ENCODE data around the gene ASF1B. TPM values are rescaled to one million over a fixed set of nuclear protein-coding genes. Genes with fewer than 3 reads are reported as not detected.
A peak's percentile ranks its signal among the peaks of the same experiment; 100 is the strongest.

Gene ASF1B
- total RNA-seq, 1 experiment from 2014 or later, result 78.1 TPM

DNA sequence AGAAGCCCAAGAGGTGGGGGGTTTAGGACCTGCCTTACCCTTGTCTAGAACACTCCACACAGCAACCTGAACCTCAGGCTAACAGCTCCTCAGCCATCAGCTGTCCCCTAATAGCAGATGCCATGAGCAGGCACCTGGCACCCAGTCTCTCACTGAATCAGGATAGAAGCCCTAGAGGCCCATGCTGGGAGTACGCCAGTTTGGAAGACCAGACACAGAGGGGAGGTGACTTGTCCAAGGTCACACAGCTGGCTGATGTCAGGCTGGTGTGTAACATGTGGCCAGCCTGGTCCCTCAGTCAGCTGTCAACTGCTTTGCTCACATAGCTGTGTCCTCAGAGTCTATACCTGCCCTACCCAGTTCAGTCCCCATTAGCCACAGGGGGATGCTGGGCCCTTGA lies 33.1 kb downstream of the ASF1B start:
- DNase-seq (ENCODE audit: low read depth, low spot score), result no peak
- Histone ChIP-seq H3K9me2 (ENCODE audit: insufficient read depth) (no peaks in the 10 kb centered on the region), H3K27me3 (ENCODE audit: insufficient read depth, low read length) (no peaks in the 10 kb centered on the region), H3K36me3 (ENCODE audit: control insufficient read depth in 1 of 2, insufficient read depth in 2 of 2, low read length in 2 of 2) (peaks cover 8 to 13% of the 10 kb centered on the region in 2 experiments), H3K9ac (ENCODE audit: low read length) (no peak overlapping the region), H3K4me3 (replicated peaks in 1 of 2; ENCODE audit: low read depth in 1 of 2, low read length in 2 of 2) (no peak overlapping the region), H4K20me1 (ENCODE audit: insufficient read depth) (no peaks in the 10 kb centered on the region), H2AFZ (ENCODE audit: low read depth, low read length, poor library complexity, severe bottlenecking) (no peak overlapping the region), H3K27ac (ENCODE audit: low read depth, low read length) (no peak overlapping the region), H3K9me3 (ENCODE audit: control insufficient read depth in 1 of 2, insufficient read depth in 1 of 2, low read depth in 1 of 2, low read length in 2 of 2) (no peaks in the 10 kb centered on the region), H3K4me2 (ENCODE audit: low read length) (no peak overlapping the region), H3K79me2 (ENCODE audit: insufficient read depth, low read length) (no peaks in the 10 kb centered on the region), H3K4me1 (ENCODE audit: control insufficient read depth in 1 of 2, insufficient read depth in 2 of 2, low read length in 2 of 2) (0 out of 4 replicates have a peak, but pooled peaks cover 0 to 4% of the 10 kb centered on the region in 2 experiments)
- RAD21 ChIA-PET (ENCODE audit: low non-redundant PET in 1 of 2, low total read pairs in 2 of 2, uncharacterized antibody in 2 of 2, unreplicated experiment in 2 of 2), result no interaction called here
- intact Hi-C loops (cut with micrococcal nuclease), result no loop called here
- no TSS peak for BruUV-seq (replicated peaks)
- TF ChIP-seq JUND (IDR thresholded peaks at IDR 0.05), result no peak
- TF ChIP-seq CEBPB (IDR thresholded peaks at IDR 0.05; ENCODE audit: low read depth), result no peak
- no peak for TF ChIP-seq ZFX (IDR thresholded peaks at IDR 0.05)
- TF ChIP-seq ELF1 (IDR thresholded peaks at IDR 0.05; ENCODE audit: borderline replicate concordance, low read depth), result no peak
- TF ChIP-seq ZNF274 (IDR thresholded peaks at IDR 0.05; ENCODE audit: low read depth, low read length), result no peak
- no peak for TF ChIP-seq SIN3A (IDR thresholded peaks at IDR 0.05; ENCODE audit: low read depth)
- no peak for TF ChIP-seq FOSL1 (IDR thresholded peaks at IDR 0.05; ENCODE audit: low read depth)
- no peak for TF ChIP-seq TCF7L2 (IDR thresholded peaks at IDR 0.05; ENCODE audit: borderline replicate concordance, extremely low read depth, insufficient read depth, insufficient read length)
- TF ChIP-seq, protein P1, sequence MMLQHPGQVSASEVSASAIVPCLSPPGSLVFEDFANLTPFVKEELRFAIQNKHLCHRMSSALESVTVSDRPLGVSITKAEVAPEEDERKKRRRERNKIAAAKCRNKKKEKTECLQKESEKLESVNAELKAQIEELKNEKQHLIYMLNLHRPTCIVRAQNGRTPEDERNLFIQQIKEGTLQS (IDR thresholded peaks at IDR 0.05), result no peak
- peak; percentile 61; the same call in 1 of the 2 replicates for ATAC-seq
- POLR2A ChIA-PET, result no interaction called here
- CTCF ChIA-PET, result no interaction called here

DNA sequence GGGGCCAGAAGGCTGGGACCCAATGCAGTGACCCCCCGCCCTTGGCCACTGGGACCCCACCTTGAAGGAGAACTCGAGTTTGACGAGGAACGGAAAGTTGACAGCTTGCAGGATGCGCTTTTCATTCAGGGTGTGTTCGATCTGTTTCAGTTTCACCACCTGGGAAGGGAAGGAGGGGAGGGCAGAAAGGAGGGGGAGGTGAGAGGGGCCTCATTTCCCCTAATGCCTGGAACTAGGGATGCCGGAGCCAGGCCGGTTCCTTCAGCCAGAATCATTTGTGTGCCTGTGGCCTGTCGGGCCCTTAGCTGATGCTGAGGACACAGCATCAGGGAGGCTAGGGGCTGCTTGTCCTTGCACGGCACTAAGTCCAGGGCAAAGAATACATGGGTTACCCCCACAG lies 33.6 kb downstream of the ASF1B start:
- TF ChIP-seq, protein P2, sequence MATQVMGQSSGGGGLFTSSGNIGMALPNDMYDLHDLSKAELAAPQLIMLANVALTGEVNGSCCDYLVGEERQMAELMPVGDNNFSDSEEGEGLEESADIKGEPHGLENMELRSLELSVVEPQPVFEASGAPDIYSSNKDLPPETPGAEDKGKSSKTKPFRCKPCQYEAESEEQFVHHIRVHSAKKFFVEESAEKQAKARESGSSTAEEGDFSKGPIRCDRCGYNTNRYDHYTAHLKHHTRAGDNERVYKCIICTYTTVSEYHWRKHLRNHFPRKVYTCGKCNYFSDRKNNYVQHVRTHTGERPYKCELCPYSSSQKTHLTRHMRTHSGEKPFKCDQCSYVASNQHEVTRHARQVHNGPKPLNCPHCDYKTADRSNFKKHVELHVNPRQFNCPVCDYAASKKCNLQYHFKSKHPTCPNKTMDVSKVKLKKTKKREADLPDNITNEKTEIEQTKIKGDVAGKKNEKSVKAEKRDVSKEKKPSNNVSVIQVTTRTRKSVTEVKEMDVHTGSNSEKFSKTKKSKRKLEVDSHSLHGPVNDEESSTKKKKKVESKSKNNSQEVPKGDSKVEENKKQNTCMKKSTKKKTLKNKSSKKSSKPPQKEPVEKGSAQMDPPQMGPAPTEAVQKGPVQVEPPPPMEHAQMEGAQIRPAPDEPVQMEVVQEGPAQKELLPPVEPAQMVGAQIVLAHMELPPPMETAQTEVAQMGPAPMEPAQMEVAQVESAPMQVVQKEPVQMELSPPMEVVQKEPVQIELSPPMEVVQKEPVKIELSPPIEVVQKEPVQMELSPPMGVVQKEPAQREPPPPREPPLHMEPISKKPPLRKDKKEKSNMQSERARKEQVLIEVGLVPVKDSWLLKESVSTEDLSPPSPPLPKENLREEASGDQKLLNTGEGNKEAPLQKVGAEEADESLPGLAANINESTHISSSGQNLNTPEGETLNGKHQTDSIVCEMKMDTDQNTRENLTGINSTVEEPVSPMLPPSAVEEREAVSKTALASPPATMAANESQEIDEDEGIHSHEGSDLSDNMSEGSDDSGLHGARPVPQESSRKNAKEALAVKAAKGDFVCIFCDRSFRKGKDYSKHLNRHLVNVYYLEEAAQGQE (IDR thresholded peaks at IDR 0.05; ENCODE audit: low read depth), result no peak
- no peak for TF ChIP-seq JUND (IDR thresholded peaks at IDR 0.05)
- no peak for TF ChIP-seq YY1 (IDR thresholded peaks at IDR 0.05; ENCODE audit: extremely low read depth, insufficient replicate concordance, low read depth, low read length)
- TF ChIP-seq SRF (IDR thresholded peaks at IDR 0.05; ENCODE audit: low read depth), result no peak
- TF ChIP-seq, protein P3, sequence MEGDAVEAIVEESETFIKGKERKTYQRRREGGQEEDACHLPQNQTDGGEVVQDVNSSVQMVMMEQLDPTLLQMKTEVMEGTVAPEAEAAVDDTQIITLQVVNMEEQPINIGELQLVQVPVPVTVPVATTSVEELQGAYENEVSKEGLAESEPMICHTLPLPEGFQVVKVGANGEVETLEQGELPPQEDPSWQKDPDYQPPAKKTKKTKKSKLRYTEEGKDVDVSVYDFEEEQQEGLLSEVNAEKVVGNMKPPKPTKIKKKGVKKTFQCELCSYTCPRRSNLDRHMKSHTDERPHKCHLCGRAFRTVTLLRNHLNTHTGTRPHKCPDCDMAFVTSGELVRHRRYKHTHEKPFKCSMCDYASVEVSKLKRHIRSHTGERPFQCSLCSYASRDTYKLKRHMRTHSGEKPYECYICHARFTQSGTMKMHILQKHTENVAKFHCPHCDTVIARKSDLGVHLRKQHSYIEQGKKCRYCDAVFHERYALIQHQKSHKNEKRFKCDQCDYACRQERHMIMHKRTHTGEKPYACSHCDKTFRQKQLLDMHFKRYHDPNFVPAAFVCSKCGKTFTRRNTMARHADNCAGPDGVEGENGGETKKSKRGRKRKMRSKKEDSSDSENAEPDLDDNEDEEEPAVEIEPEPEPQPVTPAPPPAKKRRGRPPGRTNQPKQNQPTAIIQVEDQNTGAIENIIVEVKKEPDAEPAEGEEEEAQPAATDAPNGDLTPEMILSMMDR (IDR thresholded peaks at IDR 0.05 in 2 of 3, conservative IDR thresholded peaks at IDR 0.05 in 1 of 3; ENCODE audit: borderline replicate concordance in 1 of 3, insufficient read depth in 1 of 3, low read depth in 2 of 3, low read length in 2 of 3), result no peak
- no peak for TF ChIP-seq ZFX (IDR thresholded peaks at IDR 0.05)
- no peak for TF ChIP-seq POLR2AphosphoS5 (IDR thresholded peaks at IDR 0.05; ENCODE audit: low read depth, low read length)
- TF ChIP-seq RAD21 (IDR thresholded peaks at IDR 0.05; ENCODE audit: low read depth), result no peak
- no peak for TF ChIP-seq SP1 (IDR thresholded peaks at IDR 0.05; ENCODE audit: low read depth)
- TF ChIP-seq EZH2phosphoT487 (IDR thresholded peaks at IDR 0.05; ENCODE audit: borderline replicate concordance), result no peak
- TF ChIP-seq CBX3 (IDR thresholded peaks at IDR 0.05; ENCODE audit: low read depth), result no peak
- Histone ChIP-seq H3K4me2 (ENCODE audit: low read length) (no peak overlapping the region), H3K27me3 (ENCODE audit: insufficient read depth, low read length) (no peaks in the 10 kb centered on the region), H3K4me3 (replicated peaks in 1 of 2; ENCODE audit: low read depth in 1 of 2, low read length in 2 of 2) (no peak overlapping the region), H4K20me1 (ENCODE audit: insufficient read depth) (no peaks in the 10 kb centered on the region), H3K9me2 (ENCODE audit: insufficient read depth) (no peaks in the 10 kb centered on the region), H3K9me3 (ENCODE audit: control insufficient read depth in 1 of 2, insufficient read depth in 1 of 2, low read depth in 1 of 2, low read length in 2 of 2) (no peaks in the 10 kb centered on the region), H3K4me1 (ENCODE audit: control insufficient read depth in 1 of 2, insufficient read depth in 2 of 2, low read length in 2 of 2) (0 out of 4 replicates have a peak, but pooled peaks cover 0 to 4% of the 10 kb centered on the region in 2 experiments), H3K9ac (ENCODE audit: low read length) (no peak overlapping the region), H3K27ac (ENCODE audit: low read depth, low read length) (no peak overlapping the region), H3K79me2 (ENCODE audit: insufficient read depth, low read length) (no peaks in the 10 kb centered on the region), H3K36me3 (ENCODE audit: control insufficient read depth in 1 of 2, insufficient read depth in 2 of 2, low read length in 2 of 2) (peaks cover 8 to 13% of the 10 kb centered on the region in 2 experiments), H2AFZ (ENCODE audit: low read depth, low read length, poor library complexity, severe bottlenecking) (no peak overlapping the region)
- ATAC-seq, result no peak
- RAD21 ChIA-PET (ENCODE audit: low non-redundant PET in 1 of 2, low total read pairs in 2 of 2, uncharacterized antibody in 2 of 2, unreplicated experiment in 2 of 2), result no interaction called here
- no TSS peak for BruUV-seq (replicated peaks)
- intact Hi-C loops (cut with micrococcal nuclease), result no loop called here
- CTCF ChIA-PET, result no interaction called here
- POLR2A ChIA-PET, result no interaction called here
- no peak for DNase-seq (ENCODE audit: low read depth, low spot score)

Measured in HCT116 (cell line).